Bronchial epithelial cell (primary cell): ENCODE measurements around the gene MT1B. TPM values are rescaled to one million over a fixed set of nuclear protein-coding genes. Genes with fewer than 3 reads are reported as not detected.
A peak's percentile ranks its signal among the peaks of the same experiment; 100 is the strongest.

ENCODE experiments used
- DNase-seq: peaks from one replicate; pipeline ENCODE4 v3.0.0-alpha.2; 2010; ENCODE audit warnings: low read depth
- FAIRE-seq: peaks from 2 replicates; lab custom pipeline; 2011; peaks lifted over from hg19 to GRCh38; lab: Jason Lieb, UNC
- H3K27me3 ChIP-seq: 2 replicates; pipeline ENCODE4 v1.5.1; 2011; ENCODE audit warnings: low read length; ENCODE audit not compliant: control insufficient read depth, insufficient read depth
- H3K36me3 ChIP-seq: 2 replicates; pipeline ENCODE4 v1.5.1; 2011; ENCODE audit warnings: low read length; ENCODE audit not compliant: control insufficient read depth, insufficient read depth
- H3K4me3 ChIP-seq: 2 replicates; pipeline ENCODE4 v1.5.1; 2011; ENCODE audit warnings: mild to moderate bottlenecking, low read depth, low read length, control low read depth
- CTCF ChIP-seq: IDR thresholded peaks from 2 replicates; pipeline ENCODE4 v1.5.1; 2011; ENCODE audit warnings: mild to moderate bottlenecking, moderate library complexity, low read length, control low read depth, inconsistent platforms; ENCODE audit not compliant: insufficient read depth, severe bottlenecking
- total RNA-seq: library from RNA; depleted of rRNA; stranded (reverse); fragments of >200 nt; gene quantifications from 2 replicates; pipeline ENCODE4 v1.2.1, GENCODE V29; 2014

The MT1B gene
- total RNA-seq, 1 donor from 2014 or later, result not detected

- Histone ChIP-seq H3K36me3 (no peaks in the 10 kb centered on the region), H3K4me3 (no peak overlapping the region), H3K27me3 (no peaks in the 10 kb centered on the region)
- TF ChIP-seq CTCF, result no peak
- DNase-seq, result no peak
- no peak for FAIRE-seq
These were observed 28.0 kb upstream of the MT1B start for GRCh38 chr16:56623637-56624036.

- no peak for FAIRE-seq
- Histone ChIP-seq H3K36me3 (no peaks in the 10 kb centered on the region), H3K4me3 (peak within 1 kb of the TSS; percentile 70), H3K27me3 (no peaks in the 10 kb centered on the region)
- DNase-seq, result peak; percentile 50
- TF ChIP-seq CTCF, result no peak
These were observed 26.3 kb upstream of the MT1B start, which contains the start of gene MT1E for GRCh38 chr16:56625140-56625942. Gene MT1E (plus strand): TSS chr16:56625781. CDS start chr16:56625852, 71 bp downstream.

GRCh38 chr16:56625943-56626654, 25.6 kb upstream of the MT1B start:
- TF ChIP-seq CTCF, result no peak
- no peak for DNase-seq
- H3K27me3 ChIP-seq, result no peaks in the 10 kb centered on the region
- FAIRE-seq, result no peak
- H3K4me3 ChIP-seq, result peak overlapping the region; percentile 70
- H3K36me3 ChIP-seq, result no peaks in the 10 kb centered on the region

- Histone ChIP-seq H3K36me3 (no peaks in the 10 kb centered on the region), H3K27me3 (no peaks in the 10 kb centered on the region), H3K4me3 (peak overlapping the region; percentile 70)
- DNase-seq (no peak), FAIRE-seq (no peak)
- no peak for TF ChIP-seq CTCF
These were observed 25.0 kb upstream of the MT1B start for GRCh38 chr16:56626685-56627084.

GRCh38 chr16:56628486-56629350, 23.0 kb upstream of the MT1B start:
- TF ChIP-seq CTCF, result no peak
- Histone ChIP-seq H3K27me3 (peaks cover 7% of the 10 kb centered on the region), H3K36me3 (no peaks in the 10 kb centered on the region), H3K4me3 (no peak overlapping the region)
- no peak for DNase-seq
- no peak for FAIRE-seq
